Endothelial cell of umbilical vein (primary cell): ENCODE data around the gene MARCHF9. TPM values are rescaled to one million over a fixed set of nuclear protein-coding genes. Genes with fewer than 3 reads are reported as not detected.

Experiments used
- BruUV-seq: library from RNA; stranded (reverse); fragments of 400-500 nt; replicated peaks from 2 replicates; lab custom pipeline; 2021; lab: Mats Ljungman, UMichigan
- CTCF ChIA-PET: fragments of 300-600, 350-600 bp; sonication (Branson Sonifier 250); formaldehyde crosslinking; loops from one replicate; lab custom pipeline; 2021; ENCODE audit warnings: antibody characterized with exemption, inconsistent platforms; lab: Charles Lee
- POLR2A ChIA-PET: fragments of 300-600, 350-600 bp; sonication (Branson Sonifier 250); formaldehyde crosslinking; loops from one replicate; lab custom pipeline; 2021; ENCODE audit warnings: antibody characterized with exemption, inconsistent platforms; lab: Charles Lee
- DNase-seq: peaks from one replicate; pipeline ENCODE4 v3.0.0-alpha.2; 2011; ENCODE audit warnings: low read depth, low spot score
- FAIRE-seq: peaks from 2 replicates; lab custom pipeline; 2011; peaks lifted over from hg19 to GRCh38; lab: Jason Lieb, UNC
- H2AFZ ChIP-seq: 2 replicates; pipeline ENCODE4 v1.6.0; 2012; ENCODE audit warnings: low read depth, low read length, control low read depth, inconsistent platforms
- H3K27ac ChIP-seq: 2 replicates; pipeline ENCODE4 v1.5.1; 2011; ENCODE audit warnings: low read depth, mild to moderate bottlenecking, control low read depth, low read length, moderate library complexity; ENCODE audit not compliant: insufficient read depth
- H3K27me3 ChIP-seq, 2 experiments: 2 replicates each; pipeline versions ENCODE4 v1.6.0 to v1.6.1; 2011; ENCODE audit warnings: low read length in 2 of 2, mixed read lengths in 1 of 2; ENCODE audit not compliant: control insufficient read depth in 2 of 2, insufficient read depth in 2 of 2
- H3K36me3 ChIP-seq, 2 experiments: 2 replicates in 1 of 2; 3 replicates in 1 of 2; pipeline ENCODE4 v1.5.1; 2011; ENCODE audit warnings: low read length in 2 of 2, mild to moderate bottlenecking in 1 of 2, moderate library complexity in 1 of 2; ENCODE audit not compliant: control insufficient read depth in 2 of 2, insufficient read depth in 2 of 2; ENCODE audit errors: extremely low read depth in 1 of 2
- H3K4me1 ChIP-seq: 3 replicates; pipeline ENCODE4 v1.5.1; 2011; ENCODE audit warnings: mild to moderate bottlenecking, low read length; ENCODE audit not compliant: control insufficient read depth, insufficient read depth; ENCODE audit errors: extremely low read depth
- H3K4me2 ChIP-seq: 2 replicates; pipeline ENCODE4 v1.6.1; 2011; ENCODE audit warnings: low read length, control low read depth, mixed read lengths; ENCODE audit not compliant: insufficient read depth
- H3K4me3 ChIP-seq, 3 experiments: fragments of 200-600 bp in 1 of 3; sonication (generic), shearing (Covaris generic) in 1 of 3; replicated peaks in 1 of 3; 2 replicates each; pipeline ENCODE4 v1.5.1; 2011 to 2016; ENCODE audit warnings: control low read depth in 3 of 3, low read length in 3 of 3, mild to moderate bottlenecking in 2 of 3, inconsistent platforms in 1 of 3, low read depth in 1 of 3, moderate library complexity in 1 of 3; ENCODE audit not compliant: insufficient read depth in 1 of 3
- H3K79me2 ChIP-seq: 2 replicates; pipeline ENCODE4 v1.6.0; 2012; ENCODE audit warnings: low read length, inconsistent platforms; ENCODE audit not compliant: control insufficient read depth, insufficient read depth
- H3K9ac ChIP-seq: replicated peaks from 2 replicates; pipeline ENCODE3; 2011; ENCODE audit warnings: low read length, control low read depth; ENCODE audit not compliant: insufficient read depth; ENCODE audit errors: extremely low read depth
- H3K9me1 ChIP-seq: replicated peaks from 3 replicates; pipeline ENCODE4 v1.6.0; 2011; ENCODE audit warnings: mild to moderate bottlenecking, low read length; ENCODE audit not compliant: control insufficient read depth, insufficient read depth; ENCODE audit errors: extremely low read depth
- H3K9me3 ChIP-seq: replicated peaks from 2 replicates; pipeline ENCODE4 v1.5.1; 2012; ENCODE audit warnings: low read length, inconsistent platforms; ENCODE audit not compliant: control insufficient read depth, insufficient read depth
- H4K20me1 ChIP-seq: replicated peaks from 2 replicates; pipeline ENCODE3; 2011; ENCODE audit warnings: mild to moderate bottlenecking, low read length; ENCODE audit not compliant: control insufficient read depth, insufficient read depth; ENCODE audit errors: extremely low read depth
- EZH2 ChIP-seq: IDR thresholded peaks from 2 replicates; pipeline ENCODE4 v1.6.1; 2012; ENCODE audit warnings: borderline replicate concordance, low read depth, mild to moderate bottlenecking, moderate library complexity, low read length, inconsistent platforms; ENCODE audit not compliant: severe bottlenecking
- FOS ChIP-seq: IDR thresholded peaks from 2 replicates; pipeline ENCODE4 v1.6.1; 2011; ENCODE audit warnings: mild to moderate bottlenecking, low read length, moderate library complexity, borderline replicate concordance; ENCODE audit not compliant: insufficient read depth
- GATA2 ChIP-seq: IDR thresholded peaks from 2 replicates; pipeline ENCODE4 v1.7.0; 2011; ENCODE audit warnings: low read depth, mild to moderate bottlenecking, moderate library complexity, mixed read lengths, low read length; ENCODE audit not compliant: insufficient read length, insufficient read depth
- JUN ChIP-seq: IDR thresholded peaks from 2 replicates; pipeline ENCODE4 v1.6.1; 2011; ENCODE audit warnings: borderline replicate concordance, low read depth; ENCODE audit not compliant: insufficient read length, insufficient read depth
- MYC ChIP-seq: IDR thresholded peaks from one replicate; pipeline ENCODE4 v1.6.1; 2011; ENCODE audit warnings: mild to moderate bottlenecking, low read depth, low read length
- POLR2A ChIP-seq: IDR thresholded peaks from 2 replicates; pipeline ENCODE4 v1.6.1; 2012; ENCODE audit warnings: low read depth, mild to moderate bottlenecking, control low read depth, low read length
- POLR2AphosphoS5 ChIP-seq: IDR thresholded peaks from 2 replicates; pipeline ENCODE4 v1.6.1; 2012; ENCODE audit warnings: low read depth, mild to moderate bottlenecking, control low read depth, low read length, moderate library complexity; ENCODE audit not compliant: insufficient read depth
- dilution Hi-C: fragments of 300-500 bp; cut with MboI; formaldehyde crosslinking; loops from one replicate; pipeline ENCODE4 v1.15.0; 2019; ENCODE audit warnings: low sequenced_read_pairs; ENCODE audit not compliant: extremely low pct_ligation_motif_present
- intact Hi-C: fragments of 100-400 bp; cut with micrococcal nuclease; formaldehyde crosslinking; loops from one replicate; pipeline ENCODE4 v1.10.0; 2022
- polyA plus RNA-seq, 4 experiments: library from polyadenylated mRNA; depleted of rRNA in 3 of 4; stranded (reverse) in 3 of 4; unstranded in 1 of 4; fragments of >200 nt; gene quantifications; 2 replicates each; pipeline versions ENCODE4 v1.2.1 to v1.2.3, GENCODE V29; 2011 to 2012; ENCODE audit warnings: missing spikeins in 1 of 4
- total RNA-seq: library from RNA; stranded (reverse); gene quantifications from 2 replicates; pipeline ENCODE4 v1.2.3, GENCODE V29; 2021
- TF ChIP-seq, protein P1 (sequence below), 2 donors: IDR thresholded peaks; 1 replicate in 1 of 2; 2 replicates in 1 of 2; pipeline ENCODE4 v1.5.1; 2011; ENCODE audit warnings: low read length in 2 of 2, mild to moderate bottlenecking in 2 of 2, moderate library complexity in 2 of 2, control low read depth in 1 of 2, inconsistent platforms in 1 of 2, low read depth in 1 of 2; ENCODE audit not compliant: insufficient read depth in 1 of 2; ENCODE audit errors: extremely low read depth in 1 of 2
- TF ChIP-seq, protein P2 (sequence below): IDR thresholded peaks from 2 replicates; pipeline ENCODE4 v1.6.1; 2011; ENCODE audit not compliant: insufficient read depth, insufficient read length

MARCHF9 gene
- total and polyA plus RNA-seq, 2 donors (not counting 3 experiments of a cell fraction or from before 2014, with no cell fraction given): 4.6 to 4.8 TPM

DNA sequence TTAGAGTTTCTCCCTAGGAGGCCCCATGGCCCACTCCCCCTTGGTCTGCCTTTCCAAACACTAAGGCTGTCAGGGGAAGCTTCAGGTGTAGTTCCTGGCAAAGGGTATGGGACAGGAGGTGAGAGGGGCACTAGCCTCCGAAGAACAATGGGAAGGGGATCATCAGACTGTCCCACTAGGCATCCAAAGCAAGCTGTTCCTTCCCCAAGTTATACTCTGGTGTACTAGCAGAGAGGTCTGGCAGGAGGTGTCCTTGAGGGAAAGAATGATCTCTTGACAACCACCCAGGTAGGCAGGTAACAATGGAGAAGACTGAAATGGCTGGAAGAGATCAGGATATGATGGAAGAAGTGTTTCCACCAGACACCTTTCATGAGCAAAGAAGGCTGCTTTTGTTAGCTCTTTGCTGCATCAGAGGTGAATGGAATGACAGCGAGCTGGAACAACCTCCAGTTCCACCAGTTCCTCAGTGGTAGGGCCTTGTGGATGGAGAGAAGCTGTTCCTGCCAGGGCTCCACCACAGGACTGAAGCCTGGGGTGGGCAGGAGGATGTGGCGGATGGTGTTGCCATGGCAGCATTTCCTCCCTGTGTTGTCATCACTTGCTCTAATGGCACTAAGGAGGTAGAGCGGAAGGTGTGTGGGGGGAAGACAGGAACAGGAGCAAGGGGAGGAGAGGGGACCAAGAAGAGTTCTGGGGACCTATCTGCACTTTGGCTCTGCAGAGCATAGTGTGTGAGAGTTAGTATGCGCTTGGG, 14.1 kb upstream of the MARCHF9 start:
- intact Hi-C loops: no loop called here
- Histone ChIP-seq H3K27me3 (peaks cover 44 to 51% of the 10 kb centered on the region in 2 experiments), H3K36me3 (no peaks in the 10 kb centered on the region), H2AFZ (no peak overlapping the region), H3K27ac (no peak overlapping the region), H3K4me1 (peaks cover 10% of the 10 kb centered on the region), H4K20me1 (no peaks in the 10 kb centered on the region), H3K9ac (no peak overlapping the region), H3K4me2 (no peak overlapping the region), H3K4me3 (no peak overlapping the region), H3K9me1 (no peaks in the 10 kb centered on the region), H3K79me2 (no peaks in the 10 kb centered on the region), H3K9me3 (no peaks in the 10 kb centered on the region)
- FAIRE-seq (no peak), DNase-seq (peak; percentile 20)
- no TSS peak for BruUV-seq
- TF ChIP-seq POLR2AphosphoS5: no peak
- TF ChIP-seq EZH2: peak; percentile 4
- POLR2A ChIA-PET: no interaction called here
- CTCF ChIA-PET: interaction anchor here (1.1 kb wide), 1 partner anchor 14 kb away, joined by 9 read pairs; no protein-coding TSS in a partner anchor
- dilution Hi-C loops: no loop called here

DNA sequence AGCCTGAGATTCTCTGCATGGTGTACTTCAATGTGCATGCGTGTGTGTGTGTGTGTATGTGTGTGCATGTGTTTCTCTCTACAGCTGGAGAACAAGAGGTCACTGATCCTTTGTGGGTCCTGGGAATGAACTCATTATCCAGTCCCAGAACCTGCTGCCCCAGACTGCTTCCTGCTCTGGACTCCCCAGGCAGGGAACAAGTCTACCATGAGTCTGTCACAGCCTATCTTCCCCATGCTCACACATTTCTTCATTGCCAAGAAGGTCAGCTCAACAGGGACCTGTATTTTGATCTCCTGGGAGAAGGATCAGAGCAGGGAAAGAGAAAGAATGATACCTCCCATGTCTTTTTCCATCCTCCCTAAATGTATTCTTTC, 13.5 kb upstream of the MARCHF9 start:
- H3K36me3 ChIP-seq: no peaks in the 10 kb centered on the region
- FAIRE-seq (no peak), DNase-seq (no peak)
- H3K4me3 ChIP-seq: no peak overlapping the region
- no peak overlapping the region for H3K9ac ChIP-seq
- no peak for TF ChIP-seq POLR2AphosphoS5
- TF ChIP-seq MYC: no peak
- TF ChIP-seq, protein P1, sequence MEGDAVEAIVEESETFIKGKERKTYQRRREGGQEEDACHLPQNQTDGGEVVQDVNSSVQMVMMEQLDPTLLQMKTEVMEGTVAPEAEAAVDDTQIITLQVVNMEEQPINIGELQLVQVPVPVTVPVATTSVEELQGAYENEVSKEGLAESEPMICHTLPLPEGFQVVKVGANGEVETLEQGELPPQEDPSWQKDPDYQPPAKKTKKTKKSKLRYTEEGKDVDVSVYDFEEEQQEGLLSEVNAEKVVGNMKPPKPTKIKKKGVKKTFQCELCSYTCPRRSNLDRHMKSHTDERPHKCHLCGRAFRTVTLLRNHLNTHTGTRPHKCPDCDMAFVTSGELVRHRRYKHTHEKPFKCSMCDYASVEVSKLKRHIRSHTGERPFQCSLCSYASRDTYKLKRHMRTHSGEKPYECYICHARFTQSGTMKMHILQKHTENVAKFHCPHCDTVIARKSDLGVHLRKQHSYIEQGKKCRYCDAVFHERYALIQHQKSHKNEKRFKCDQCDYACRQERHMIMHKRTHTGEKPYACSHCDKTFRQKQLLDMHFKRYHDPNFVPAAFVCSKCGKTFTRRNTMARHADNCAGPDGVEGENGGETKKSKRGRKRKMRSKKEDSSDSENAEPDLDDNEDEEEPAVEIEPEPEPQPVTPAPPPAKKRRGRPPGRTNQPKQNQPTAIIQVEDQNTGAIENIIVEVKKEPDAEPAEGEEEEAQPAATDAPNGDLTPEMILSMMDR (IDR thresholded peaks at IDR 0.05; ENCODE audit: extremely low read depth in 1 of 2, insufficient read depth in 1 of 2, low read depth in 1 of 2, low read length in 2 of 2): no peak
- TF ChIP-seq POLR2A: no peak
- TF ChIP-seq JUN: no peak
- TF ChIP-seq FOS: no peak
- TF ChIP-seq, protein P2, sequence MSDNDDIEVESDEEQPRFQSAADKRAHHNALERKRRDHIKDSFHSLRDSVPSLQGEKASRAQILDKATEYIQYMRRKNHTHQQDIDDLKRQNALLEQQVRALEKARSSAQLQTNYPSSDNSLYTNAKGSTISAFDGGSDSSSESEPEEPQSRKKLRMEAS: no peak
- TF ChIP-seq GATA2: no peak
- no peak for TF ChIP-seq EZH2
- H4K20me1 ChIP-seq: no peaks in the 10 kb centered on the region
- POLR2A ChIA-PET: no interaction called here
- dilution Hi-C loops (no loop called here), intact Hi-C loops (no loop called here)
- H3K9me1 ChIP-seq: no peaks in the 10 kb centered on the region
- peaks cover 39 to 45% of the 10 kb centered on the region in 2 experiments for H3K27me3 ChIP-seq
- H3K4me2 ChIP-seq: no peak overlapping the region
- no peaks in the 10 kb centered on the region for H3K9me3 ChIP-seq
- H2AFZ ChIP-seq: no peak overlapping the region
- no peaks in the 10 kb centered on the region for H3K79me2 ChIP-seq
- H3K4me1 ChIP-seq: peaks cover 10% of the 10 kb centered on the region
- CTCF ChIA-PET: interaction anchor here (0.9 to 1.1 kb wide), 2 partner anchors 15 kb away, joined by 3 to 9 read pairs; no protein-coding TSS in a partner anchor
- H3K27ac ChIP-seq: no peak overlapping the region
- BruUV-seq: no TSS peak
